NT2/D1 (cell line): ENCODE results near the gene CLTA.
"Not testable (repeated sequence)": the region's sequence is repeated elsewhere in the genome, so short reads cannot be mapped to it uniquely, and the experiment has no call there.

Experiments used
- DNase-seq: peaks from one replicate; pipeline ENCODE4 v3.0.0-alpha.2; 2011; ENCODE audit warnings: low read depth, low spot score
- H3K27me3 ChIP-seq: 2 replicates; pipeline ENCODE4 v1.6.0; 2011; ENCODE audit warnings: mild to moderate bottlenecking; ENCODE audit not compliant: insufficient read length, insufficient read depth
- H3K36me3 ChIP-seq: 2 replicates; pipeline ENCODE4 v1.6.1; 2011; ENCODE audit warnings: mild to moderate bottlenecking, low read length, mixed read lengths; ENCODE audit not compliant: insufficient read depth, insufficient read length
- H3K4me1 ChIP-seq: 2 replicates; pipeline ENCODE4 v1.5.1; 2011; ENCODE audit not compliant: insufficient read depth, insufficient read length
- H3K4me3 ChIP-seq: 2 replicates; pipeline ENCODE4 v1.5.1; 2011; ENCODE audit warnings: low read depth; ENCODE audit not compliant: insufficient read length
- H3K9ac ChIP-seq: 2 replicates; pipeline ENCODE4 v1.6.0; 2011; ENCODE audit warnings: low read depth; ENCODE audit not compliant: insufficient read length
- H3K9me3 ChIP-seq: 2 replicates; pipeline ENCODE4 v1.5.1; 2011; ENCODE audit warnings: mild to moderate bottlenecking, low read length; ENCODE audit not compliant: insufficient read depth
- SUZ12 ChIP-seq: IDR thresholded peaks from 2 replicates; pipeline ENCODE4 v1.6.1; 2011; ENCODE audit not compliant: insufficient read length, insufficient read depth; ENCODE audit errors: extremely low read depth
- YY1 ChIP-seq: IDR thresholded peaks from 2 replicates; pipeline ENCODE4 v1.6.1; 2011; ENCODE audit not compliant: insufficient read length, insufficient read depth
- ZNF274 ChIP-seq: IDR thresholded peaks from 2 replicates; pipeline ENCODE4 v1.6.1; 2011; ENCODE audit warnings: mild to moderate bottlenecking, low read depth, low read length

Gene CLTA

DNA sequence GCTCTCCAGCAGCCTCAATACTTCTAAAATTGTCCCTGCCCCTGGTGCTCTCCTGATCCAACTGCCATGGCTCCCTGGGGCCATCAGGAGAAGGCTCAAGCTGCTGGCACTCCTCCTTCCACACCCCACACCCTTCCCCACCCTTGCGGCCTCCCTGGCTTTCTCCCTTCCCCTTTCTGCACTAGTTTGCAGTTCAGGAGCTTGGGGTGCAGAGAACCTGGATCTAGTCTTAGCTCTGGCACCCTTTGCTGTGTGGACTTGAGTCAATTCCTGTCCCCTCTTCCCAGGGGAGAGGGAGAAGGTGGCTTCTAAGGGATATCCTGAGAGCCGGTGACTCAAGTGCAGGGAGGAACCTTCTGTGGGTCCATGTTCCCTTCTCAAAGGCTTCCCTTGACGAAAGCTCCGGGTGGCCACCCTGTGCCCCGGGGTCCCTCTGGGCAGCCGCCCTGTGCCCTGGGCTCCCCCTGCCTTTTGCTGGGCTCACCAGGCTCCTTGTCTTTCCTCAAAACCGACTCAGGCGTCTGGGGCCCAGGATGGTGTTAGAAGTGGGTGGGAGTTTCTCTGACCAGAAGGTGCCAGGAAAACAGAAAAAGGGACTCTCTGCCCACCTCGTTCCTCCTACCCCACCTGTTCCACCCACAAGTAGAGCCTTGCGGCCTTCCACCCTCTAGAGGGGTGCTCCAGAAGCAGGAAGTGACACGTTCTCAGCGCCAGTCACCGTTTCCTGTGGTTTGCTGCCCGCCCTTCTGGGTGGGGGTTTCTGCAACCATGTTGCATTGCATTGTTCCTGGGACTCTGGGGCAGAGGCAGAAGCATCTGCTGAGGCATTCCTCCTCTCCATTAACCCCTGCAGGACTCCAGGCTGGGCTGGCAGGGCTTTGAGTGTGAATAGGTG lies 39.2 kb upstream of the CLTA start:
- Histone ChIP-seq H3K4me3 (no peak overlapping the region), H3K9ac (no peak overlapping the region)

DNA sequence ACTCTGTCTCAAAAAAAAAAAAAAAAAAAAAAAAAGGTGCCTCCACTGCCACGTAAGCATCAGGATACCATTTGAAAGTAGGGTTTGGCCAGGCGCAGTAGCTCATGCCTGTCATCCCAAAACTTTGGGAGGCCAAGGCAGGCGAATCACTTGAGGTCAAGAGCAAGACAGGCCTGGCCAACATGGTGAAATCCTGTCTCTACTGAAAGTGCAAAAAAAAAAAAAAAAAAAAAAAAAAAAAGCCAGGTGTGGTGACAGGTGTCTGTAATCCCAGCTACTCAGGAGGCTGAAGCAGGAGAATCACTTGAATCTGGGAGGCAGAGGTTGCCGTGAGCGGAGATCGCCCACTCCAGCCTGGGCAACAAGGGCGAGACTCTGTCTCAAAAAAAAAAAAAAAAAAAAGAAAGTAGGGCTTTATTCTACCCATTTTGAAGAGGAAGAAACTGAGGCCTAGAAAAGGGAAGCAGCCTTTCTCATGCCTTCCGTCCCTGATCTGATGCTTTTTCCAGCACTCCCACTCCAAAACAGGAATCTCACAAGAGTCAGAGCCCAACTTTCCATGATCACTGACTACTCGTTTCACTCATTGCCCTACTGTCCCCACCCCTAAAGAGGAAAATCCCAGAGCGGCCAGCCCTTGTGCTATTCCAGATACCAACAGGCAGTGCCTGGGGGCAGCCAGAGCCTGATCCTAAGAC lies 37.8 kb upstream of the CLTA start:
- H3K27me3 ChIP-seq, result no peaks in the 10 kb centered on the region
- H3K4me1 ChIP-seq, result peaks cover 7% of the 10 kb centered on the region
- H3K36me3 ChIP-seq, result peaks cover 73% of the 10 kb centered on the region
- H3K9me3 ChIP-seq, result peaks cover 13% of the 10 kb centered on the region
- H3K9ac ChIP-seq, result no peak overlapping the region
- DNase-seq, result no peak
- TF ChIP-seq SUZ12 (no peak), YY1 (no peak), ZNF274 (no peak)
- H3K4me3 ChIP-seq, result no peak overlapping the region

More for the DNA sequence above, 39.2 kb upstream of the CLTA start:
- H3K36me3 ChIP-seq, result peaks cover 84% of the 10 kb centered on the region
- peaks cover 7% of the 10 kb centered on the region for H3K4me1 ChIP-seq
- no peak for DNase-seq
- TF ChIP-seq ZNF274, result no peak
- TF ChIP-seq YY1, result no peak
- no peak for TF ChIP-seq SUZ12
- no peaks in the 10 kb centered on the region for H3K27me3 ChIP-seq
- H3K9me3 ChIP-seq, result peaks cover 11% of the 10 kb centered on the region

DNA sequence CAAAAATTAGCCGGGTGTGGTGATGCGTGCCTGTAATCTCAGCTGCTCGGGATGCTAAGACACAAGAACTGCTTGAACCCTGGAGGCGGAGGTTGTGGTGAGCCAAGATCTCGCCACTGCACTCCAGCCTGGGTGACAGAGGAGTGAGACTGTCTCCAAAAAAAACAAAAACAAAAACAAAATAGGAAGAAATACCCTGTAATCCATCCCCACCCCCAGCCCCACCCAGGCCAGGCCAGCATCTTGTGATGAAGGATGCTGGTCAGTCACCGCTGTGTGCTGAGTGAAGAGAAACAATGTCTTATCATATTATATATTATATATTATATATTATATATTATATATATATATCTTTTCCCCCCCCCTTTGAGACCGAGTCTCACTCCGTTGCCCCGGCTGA lies 37.0 kb upstream of the CLTA start:
- no peaks in the 10 kb centered on the region for H3K27me3 ChIP-seq
- no peak for TF ChIP-seq ZNF274
- no peak for TF ChIP-seq YY1
- TF ChIP-seq SUZ12, result no peak
- DNase-seq, result no peak
- H3K4me1 ChIP-seq, result peaks cover 2% of the 10 kb centered on the region
- H3K9me3 ChIP-seq, result peaks cover 13% of the 10 kb centered on the region
- H3K4me3 ChIP-seq, result no peak overlapping the region
- H3K9ac ChIP-seq, result no peak overlapping the region
- peaks cover 68% of the 10 kb centered on the region for H3K36me3 ChIP-seq

DNA sequence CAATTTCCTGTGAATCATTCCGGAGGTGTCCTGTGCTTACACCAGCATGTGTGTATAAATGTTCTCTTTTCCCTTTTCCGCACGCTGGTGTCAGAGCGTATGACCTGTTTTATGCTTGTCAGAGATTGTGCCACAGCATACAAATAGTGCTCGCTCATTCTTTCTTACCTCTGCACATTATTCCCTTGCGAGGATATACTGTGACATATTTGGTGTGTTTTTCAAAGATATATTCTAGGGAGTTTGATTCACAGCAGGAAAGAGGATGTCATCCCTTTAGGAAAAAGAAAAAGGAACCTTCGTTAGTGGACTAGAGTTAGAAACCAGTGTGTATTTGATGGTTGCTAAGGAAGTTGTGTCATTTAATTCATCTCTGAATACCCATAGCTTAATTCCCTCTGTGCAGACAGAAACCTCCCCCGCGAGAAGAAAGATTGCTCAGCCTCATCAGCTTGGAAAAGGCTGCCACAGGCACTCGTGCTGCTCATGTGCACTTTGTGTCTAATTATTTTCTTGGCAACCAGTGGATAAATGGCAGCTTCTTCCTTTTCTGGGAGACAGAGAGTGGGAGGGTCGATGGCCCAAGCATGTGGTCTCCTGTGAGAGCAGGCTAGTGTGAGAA lies 36.3 kb upstream of the CLTA start:
- no peak overlapping the region for H3K4me3 ChIP-seq
- H3K9me3 ChIP-seq, result peaks cover 13% of the 10 kb centered on the region
- DNase-seq, result no peak
- H3K4me1 ChIP-seq, result peaks cover 2% of the 10 kb centered on the region
- no peak for TF ChIP-seq YY1
- TF ChIP-seq SUZ12, result no peak
- no peak for TF ChIP-seq ZNF274
- no peak overlapping the region for H3K9ac ChIP-seq
- no peaks in the 10 kb centered on the region for H3K27me3 ChIP-seq
- H3K36me3 ChIP-seq, result peaks cover 67% of the 10 kb centered on the region

DNA sequence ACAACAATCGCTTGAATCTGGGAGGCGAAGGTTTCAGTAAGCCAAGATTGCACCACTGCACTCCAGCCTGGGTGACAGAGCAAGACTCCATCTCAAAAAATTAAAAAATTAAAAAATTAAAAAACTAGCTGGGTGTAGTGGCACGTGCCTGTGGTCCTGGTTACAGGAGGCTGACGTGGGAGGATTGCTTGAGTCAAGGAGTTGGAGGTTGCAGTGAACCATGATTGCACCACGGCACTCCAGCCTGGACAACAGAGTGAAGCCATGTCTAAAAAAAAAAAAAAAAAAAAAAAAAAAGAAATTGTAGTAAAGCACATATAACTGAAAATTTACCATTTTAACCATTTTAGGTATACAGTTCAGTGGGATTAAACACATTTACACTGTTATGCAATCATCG lies 34.6 kb upstream of the CLTA start:
- H3K36me3 ChIP-seq, result peaks cover 54% of the 10 kb centered on the region
- H3K9me3 ChIP-seq, result peaks cover 13% of the 10 kb centered on the region
- no peak overlapping the region for H3K9ac ChIP-seq
- H3K27me3 ChIP-seq, result no peaks in the 10 kb centered on the region
- no peak for DNase-seq
- H3K4me3 ChIP-seq, result no peak overlapping the region
- H3K4me1 ChIP-seq, result no peaks in the 10 kb centered on the region
- TF ChIP-seq YY1 (no peak), SUZ12 (no peak), ZNF274 (no peak)

DNA sequence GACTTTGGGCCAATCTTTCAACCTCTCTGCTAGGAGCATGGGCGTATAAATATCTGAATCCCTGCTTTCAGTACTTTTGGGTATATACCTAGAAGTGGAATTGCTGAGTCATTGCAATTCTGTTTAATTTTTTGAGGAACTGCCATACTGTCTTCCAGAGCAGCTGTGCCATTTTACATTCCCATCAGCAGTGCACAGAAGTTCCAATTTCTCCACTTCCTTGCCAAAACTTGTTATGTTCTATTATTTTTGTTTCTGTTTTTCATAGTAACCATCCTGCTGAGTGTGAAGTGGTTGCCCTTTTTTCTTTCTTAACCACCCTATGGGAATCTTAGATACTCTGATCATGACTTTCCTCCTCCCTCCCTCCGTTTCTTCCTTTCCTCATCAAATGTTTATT lies 32.6 kb upstream of the CLTA start:
- Histone ChIP-seq H3K4me3 (no peak overlapping the region), H3K27me3 (no peaks in the 10 kb centered on the region), H3K9ac (no peak overlapping the region), H3K36me3 (peaks cover 42% of the 10 kb centered on the region), H3K4me1 (peaks cover 8% of the 10 kb centered on the region), H3K9me3 (peaks cover 13% of the 10 kb centered on the region)
- TF ChIP-seq YY1, result no peak
- no peak for TF ChIP-seq ZNF274
- no peak for TF ChIP-seq SUZ12
- DNase-seq, result no peak

DNA sequence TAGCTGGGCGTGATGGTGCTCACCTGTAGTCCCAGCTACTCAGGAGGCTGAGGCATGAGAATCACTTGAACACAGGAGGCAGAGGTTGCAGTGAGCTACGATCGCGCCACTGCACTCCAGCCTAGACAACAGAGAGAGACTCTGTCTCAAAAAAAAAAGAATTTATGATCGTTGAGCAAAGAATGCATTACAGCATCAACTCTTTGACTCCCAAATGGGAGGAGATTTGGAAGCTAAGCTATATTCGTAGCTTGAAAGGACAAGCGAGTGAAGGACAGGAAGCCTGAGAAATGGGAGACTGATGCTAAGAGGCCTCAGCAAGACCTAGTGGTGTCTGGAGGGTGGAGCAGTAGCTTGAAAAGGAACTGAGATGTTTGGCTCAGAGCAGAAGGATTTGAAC lies 31.8 kb upstream of the CLTA start:
- H3K4me1 ChIP-seq, result peaks cover 12% of the 10 kb centered on the region
- peaks cover 13% of the 10 kb centered on the region for H3K9me3 ChIP-seq
- no peaks in the 10 kb centered on the region for H3K27me3 ChIP-seq
- H3K9ac ChIP-seq, result no peak overlapping the region
- peaks cover 39% of the 10 kb centered on the region for H3K36me3 ChIP-seq
- no peak overlapping the region for H3K4me3 ChIP-seq
- DNase-seq, result no peak
- no peak for TF ChIP-seq SUZ12

DNA sequence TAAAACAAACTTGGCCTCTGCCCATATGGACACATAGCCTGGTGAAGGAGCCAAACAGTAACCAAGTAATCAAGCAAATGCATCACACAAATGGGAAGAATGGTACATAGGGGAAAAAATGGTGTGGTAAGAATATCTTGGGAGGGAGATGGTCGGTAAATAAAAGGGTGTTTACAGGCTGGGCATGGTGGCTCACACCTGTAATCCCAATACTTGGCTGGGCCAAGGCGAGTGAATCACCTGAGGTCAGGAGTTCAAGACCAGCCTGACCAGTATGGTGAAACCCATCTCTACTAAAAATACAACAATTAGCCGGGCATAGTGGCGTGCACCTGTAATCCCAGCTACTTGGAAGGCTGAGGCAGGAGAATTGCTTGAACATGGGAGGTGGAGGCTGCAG lies 31.2 kb upstream of the CLTA start:
- not testable (repeated sequence) for DNase-seq
- Histone ChIP-seq H3K36me3 (peaks cover 36% of the 10 kb centered on the region), H3K4me1 (peaks cover 12% of the 10 kb centered on the region)

DNA sequence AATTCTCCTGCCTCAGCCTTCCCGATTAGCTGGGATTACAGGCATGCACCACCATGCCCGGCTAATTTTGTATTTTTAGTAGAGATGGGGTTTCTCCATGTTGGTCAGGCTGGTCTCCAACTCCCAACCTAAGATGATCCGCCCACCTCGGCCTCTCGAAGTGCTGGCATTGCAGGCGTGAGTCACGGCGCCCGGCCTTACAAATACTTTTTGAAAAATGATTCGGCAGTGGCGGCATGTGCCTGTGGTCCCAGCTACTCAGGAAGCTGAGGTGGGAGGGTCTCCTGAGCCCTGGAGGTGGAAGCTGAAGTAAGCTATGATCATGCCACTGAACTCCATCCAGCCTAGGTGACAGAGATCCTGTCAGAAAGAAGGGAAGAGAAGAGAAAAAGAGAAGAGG lies 30.6 kb upstream of the CLTA start:
- H3K4me1 ChIP-seq, result peaks cover 16% of the 10 kb centered on the region

More for the DNA sequence above, 31.2 kb upstream of the CLTA start:
- not testable (repeated sequence) for H3K4me3 ChIP-seq, H3K27me3 ChIP-seq, H3K9ac ChIP-seq
- peaks cover 13% of the 10 kb centered on the region for H3K9me3 ChIP-seq

More for the DNA sequence above, 30.6 kb upstream of the CLTA start:
- not testable (repeated sequence) for DNase-seq, H3K4me3 ChIP-seq, H3K27me3 ChIP-seq, H3K9ac ChIP-seq
- Histone ChIP-seq H3K9me3 (peaks cover 13% of the 10 kb centered on the region), H3K36me3 (peaks cover 30% of the 10 kb centered on the region)
